ENCODE results near the gene NSUN4. TPM values are rescaled to one million over a fixed set of nuclear protein-coding genes. Genes with fewer than 3 reads are reported as not detected.
A peak's percentile ranks its signal among the peaks of the same experiment; 100 is the strongest.

The NSUN4 gene
- total RNA-seq, 1 experiment from 2014 or later: 20.4 TPM

DNA sequence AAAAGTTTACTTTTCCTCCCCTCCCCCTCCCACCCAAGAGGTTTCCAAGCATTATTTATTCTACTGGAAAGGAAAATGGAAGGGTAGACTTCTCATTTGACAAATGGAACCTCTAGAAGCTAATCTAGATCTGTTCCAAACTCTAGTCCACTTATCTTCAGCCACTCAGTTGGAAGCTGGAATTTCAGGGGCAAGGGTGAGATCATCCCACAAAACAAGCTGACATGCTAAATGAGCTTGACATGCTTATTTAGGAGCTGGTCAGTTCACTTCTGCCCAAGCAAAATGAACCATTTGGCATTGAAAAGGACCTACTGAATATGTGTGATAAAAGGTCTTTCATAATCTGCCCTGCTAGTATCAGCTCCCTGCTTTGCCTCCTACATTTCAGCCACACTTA, 42.2 kb upstream of the NSUN4 start:
- H3K23ac ChIP-seq (ENCODE audit: insufficient read length, low read depth, low read length): no peak overlapping the region
- no peak overlapping the region for H3T11ph ChIP-seq (ENCODE audit: low read length)
- H3K4me1 ChIP-seq (ENCODE audit: insufficient read depth, low read length): no peaks in the 10 kb centered on the region; the same call in 1 of the 2 replicates
- H4K20me1 ChIP-seq (ENCODE audit: control insufficient read depth, insufficient read depth, insufficient read length): no peaks in the 10 kb centered on the region
- H3K4me2 ChIP-seq (ENCODE audit: insufficient read depth, insufficient read length, low read length): peak overlapping the region; percentile 9
- peaks cover 9% of the 10 kb centered on the region; the same call in 1 of the 2 replicates for H3K79me2 ChIP-seq (ENCODE audit: insufficient read depth, low read length)
- no peak overlapping the region for H4K5ac ChIP-seq (ENCODE audit: insufficient read length, low read depth, low read length)
- no peak overlapping the region for H2BK5ac ChIP-seq (ENCODE audit: insufficient read length, low read length)
- H3K9ac ChIP-seq (ENCODE audit: extremely low read depth, insufficient read length, low read length): no peak overlapping the region
- H2BK15ac ChIP-seq (ENCODE audit: low read depth, low read length): no peak overlapping the region
- H3K23me2 ChIP-seq (ENCODE audit: insufficient read length, low read depth, low read length, poor library complexity, severe bottlenecking): peaks cover 10% of the 10 kb centered on the region
- no peak overlapping the region for H3K4ac ChIP-seq (ENCODE audit: low read depth, low read length)
- Mint-ChIP-seq H3K27ac (peak overlapping the region in 2 of 3 experiments; percentile 22 to 64; a peak in 2 of 7 replicates), H3K9me3 (no peaks in the 10 kb centered on the region), H3K4me3 (no peak overlapping the region), H3K4me1 (peaks cover 30 to 33% of the 10 kb centered on the region in 2 experiments), H3K27me3 (ENCODE audit: low read depth) (no peaks in the 10 kb centered on the region; the same call in 1 of the 2 replicates), H3K36me3 (ENCODE audit: insufficient read depth in 1 of 3, low read depth in 3 of 3) (peaks cover 20 to 34% (median 32%) of the 10 kb centered on the region in 3 experiments)
- no peak overlapping the region for H2AFZ ChIP-seq (ENCODE audit: low read length)
- no peaks in the 10 kb centered on the region for H3K9me3 ChIP-seq (ENCODE audit: control insufficient read depth, low read depth, low read length)
- no peak overlapping the region for H3K56ac ChIP-seq (ENCODE audit: insufficient read length, low read depth, low read length)
- H4K8ac ChIP-seq (replicated peaks; ENCODE audit: insufficient read length, low read depth, low read length): no peak overlapping the region
- no peak overlapping the region for H3K18ac ChIP-seq (ENCODE audit: insufficient read length, low read depth, low read length)
- TF ChIP-seq, protein P1, sequence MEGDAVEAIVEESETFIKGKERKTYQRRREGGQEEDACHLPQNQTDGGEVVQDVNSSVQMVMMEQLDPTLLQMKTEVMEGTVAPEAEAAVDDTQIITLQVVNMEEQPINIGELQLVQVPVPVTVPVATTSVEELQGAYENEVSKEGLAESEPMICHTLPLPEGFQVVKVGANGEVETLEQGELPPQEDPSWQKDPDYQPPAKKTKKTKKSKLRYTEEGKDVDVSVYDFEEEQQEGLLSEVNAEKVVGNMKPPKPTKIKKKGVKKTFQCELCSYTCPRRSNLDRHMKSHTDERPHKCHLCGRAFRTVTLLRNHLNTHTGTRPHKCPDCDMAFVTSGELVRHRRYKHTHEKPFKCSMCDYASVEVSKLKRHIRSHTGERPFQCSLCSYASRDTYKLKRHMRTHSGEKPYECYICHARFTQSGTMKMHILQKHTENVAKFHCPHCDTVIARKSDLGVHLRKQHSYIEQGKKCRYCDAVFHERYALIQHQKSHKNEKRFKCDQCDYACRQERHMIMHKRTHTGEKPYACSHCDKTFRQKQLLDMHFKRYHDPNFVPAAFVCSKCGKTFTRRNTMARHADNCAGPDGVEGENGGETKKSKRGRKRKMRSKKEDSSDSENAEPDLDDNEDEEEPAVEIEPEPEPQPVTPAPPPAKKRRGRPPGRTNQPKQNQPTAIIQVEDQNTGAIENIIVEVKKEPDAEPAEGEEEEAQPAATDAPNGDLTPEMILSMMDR (conservative IDR thresholded peaks at IDR 0.05): no peak
- no peak overlapping the region for H2AK5ac ChIP-seq (ENCODE audit: insufficient read length, low read length)
- H3K27ac ChIP-seq (ENCODE audit: insufficient read length, low read depth, low read length): peak overlapping the region; percentile 22
- no peak overlapping the region for H2BK120ac ChIP-seq (ENCODE audit: low read depth, low read length, poor library complexity, severe bottlenecking)
- no peak overlapping the region for H4K91ac ChIP-seq (ENCODE audit: insufficient read length, low read depth, low read length)
- DNase-seq: no peak
- H3K27me3 ChIP-seq (ENCODE audit: insufficient read depth, low read length): no peaks in the 10 kb centered on the region
- no peak overlapping the region for H2BK20ac ChIP-seq (ENCODE audit: low read depth, low read length, poor library complexity, severe bottlenecking)
- peaks cover 4% of the 10 kb centered on the region for H3K79me1 ChIP-seq (ENCODE audit: insufficient read depth, low read depth, low read length, poor library complexity, severe bottlenecking)
- no peak overlapping the region for H2BK12ac ChIP-seq (ENCODE audit: insufficient read length, low read depth, low read length)
- no peak overlapping the region for H3K14ac ChIP-seq (ENCODE audit: insufficient read depth, low read length)
